HCT116 (cell line): Measurements from ENCODE around the gene TRIOBP. TPM values are rescaled to one million over a fixed set of nuclear protein-coding genes. Genes with fewer than 3 reads are reported as not detected.

Experiments
- ATAC-seq: fragments of 200-7000 bp; cut with Tn5 transposase; 2 replicates; pipeline ENCODE4 v1.9.1; 2020; ENCODE audit warnings: mild to moderate bottlenecking, moderate library complexity
- BruUV-seq: library from RNA; stranded (reverse); fragments of 400-500 nt; replicated peaks from 2 replicates; lab custom pipeline; 2021; lab: Mats Ljungman, UMichigan
- CTCF ChIA-PET: fragments of 300-600 bp; sonication (Branson Sonifier 250); formaldehyde crosslinking; loops from one replicate; lab custom pipeline; 2021; ENCODE audit warnings: antibody characterized with exemption; lab: Charles Lee
- POLR2A ChIA-PET: fragments of 300-600, 350-600 bp; sonication (Branson Sonifier 250); formaldehyde crosslinking; loops from one replicate; lab custom pipeline; 2021; ENCODE audit warnings: antibody characterized with exemption; lab: Charles Lee
- RAD21 ChIA-PET, 2 experiments: fragments of 300-600 bp; sonication (Branson Sonifier 250); formaldehyde crosslinking; loops; one replicate each; lab custom pipeline; 2023; ENCODE audit warnings: low total read pairs in 2 of 2; ENCODE audit not compliant: uncharacterized antibody in 2 of 2, unreplicated experiment in 2 of 2, low non-redundant PET in 1 of 2; lab: Charles Lee
- DNase-seq: peaks from one replicate; pipeline ENCODE4 v3.0.0-alpha.2; 2010; ENCODE audit warnings: low read depth, low spot score
- H2AFZ ChIP-seq: fragments of 200-600 bp; shearing (Covaris generic), sonication (generic); 2 replicates; pipeline ENCODE4 v1.6.1; 2017; ENCODE audit warnings: low read depth, mixed run types, mixed read lengths, antibody characterized with exemption, low read length; ENCODE audit not compliant: poor library complexity, severe bottlenecking
- H3K27ac ChIP-seq: 2 replicates; pipeline ENCODE4 v1.5.1; 2012; ENCODE audit warnings: low read depth, low read length
- H3K27me3 ChIP-seq: fragments of 200-600 bp; sonication (generic); 2 replicates; pipeline ENCODE4 v1.6.1; 2016; ENCODE audit warnings: mixed run types, low read length, mixed read lengths; ENCODE audit not compliant: insufficient read depth
- H3K36me3 ChIP-seq, 2 experiments: fragments of 200-500 bp in 1 of 2; fragments of 200-600 bp in 1 of 2; sonication (Bioruptor generic) in 1 of 2; sonication (generic) in 1 of 2; 2 replicates each; pipeline versions ENCODE4 v1.5.1 to v1.6.1; 2014 to 2016; ENCODE audit warnings: low read length in 2 of 2, inconsistent platforms in 1 of 2, mixed read lengths in 1 of 2, mixed run types in 1 of 2; ENCODE audit not compliant: insufficient read depth in 2 of 2, control insufficient read depth in 1 of 2
- H3K4me1 ChIP-seq, 2 experiments: fragments of 200-600 bp in 1 of 2; sonication (generic) in 1 of 2; 2 replicates each; pipeline versions ENCODE4 v1.5.1 to v1.6.1; 2012 to 2017; ENCODE audit warnings: low read length in 2 of 2, inconsistent platforms in 1 of 2, mild to moderate bottlenecking in 1 of 2, mixed read lengths in 1 of 2, mixed run types in 1 of 2, moderate library complexity in 1 of 2; ENCODE audit not compliant: insufficient read depth in 2 of 2, control insufficient read depth in 1 of 2
- H3K4me2 ChIP-seq: fragments of 200-600 bp; sonication (generic); 2 replicates; pipeline ENCODE4 v1.6.1; 2017; ENCODE audit warnings: mixed run types, low read length, mixed read lengths
- H3K4me3 ChIP-seq, 2 experiments: fragments of 200-600 bp in 1 of 2; sonication (generic) in 1 of 2; replicated peaks in 1 of 2; 2 replicates each; pipeline ENCODE4 v1.5.1; 2011 to 2016; ENCODE audit warnings: low read length in 2 of 2, control low read depth in 1 of 2, low read depth in 1 of 2, mild to moderate bottlenecking in 1 of 2, mixed read lengths in 1 of 2, mixed run types in 1 of 2
- H3K79me2 ChIP-seq: fragments of 200-600 bp; sonication (generic); 2 replicates; pipeline ENCODE4 v1.6.1; 2017; ENCODE audit warnings: mild to moderate bottlenecking, mixed run types, low read length, moderate library complexity, mixed read lengths; ENCODE audit not compliant: insufficient read depth
- H3K9ac ChIP-seq: fragments of 200-600 bp; sonication (generic); 2 replicates; pipeline ENCODE4 v1.6.1; 2016; ENCODE audit warnings: low read length, mixed read lengths
- H3K9me2 ChIP-seq: fragments of 200-600 bp; sonication (generic), shearing (Covaris generic); 2 replicates; pipeline ENCODE4 v1.6.1; 2017; ENCODE audit warnings: mixed run types, mild to moderate bottlenecking, moderate library complexity; ENCODE audit not compliant: insufficient read depth
- H3K9me3 ChIP-seq, 2 experiments: fragments of 200-500 bp in 1 of 2; fragments of 200-600 bp in 1 of 2; sonication (Bioruptor generic) in 1 of 2; sonication (generic) in 1 of 2; 2 replicates each; pipeline ENCODE4 v1.6.1; 2014 to 2017; ENCODE audit warnings: low read length in 2 of 2, mixed read lengths in 2 of 2, inconsistent platforms in 1 of 2, low read depth in 1 of 2, mild to moderate bottlenecking in 1 of 2, mixed run types in 1 of 2, moderate library complexity in 1 of 2; ENCODE audit not compliant: control insufficient read depth in 1 of 2, insufficient read depth in 1 of 2
- H4K20me1 ChIP-seq: fragments of 200-600 bp; sonication (generic), shearing (Covaris generic); 2 replicates; pipeline ENCODE4 v1.6.1; 2017; ENCODE audit warnings: mixed run types, mild to moderate bottlenecking, moderate library complexity; ENCODE audit not compliant: insufficient read depth
- CBX3 ChIP-seq: IDR thresholded peaks from 2 replicates; pipeline ENCODE4 v1.6.1; 2012; ENCODE audit warnings: low read depth
- JUND ChIP-seq: IDR thresholded peaks from 2 replicates; pipeline ENCODE4 v1.6.1; 2012
- POLR2A ChIP-seq: IDR thresholded peaks from 2 replicates; pipeline ENCODE4 v1.7.0; 2011; ENCODE audit warnings: borderline replicate concordance; ENCODE audit not compliant: insufficient read depth, insufficient read length; ENCODE audit errors: extremely low read depth
- POLR2AphosphoS5 ChIP-seq: IDR thresholded peaks from 2 replicates; pipeline ENCODE4 v1.6.1; 2011; ENCODE audit warnings: mild to moderate bottlenecking, low read depth, low read length, moderate library complexity
- SIN3A ChIP-seq: IDR thresholded peaks from 2 replicates; pipeline ENCODE4 v1.6.1; 2012; ENCODE audit warnings: low read depth
- TCF7L2 ChIP-seq: IDR thresholded peaks from 2 replicates; pipeline ENCODE4 v1.7.0; 2011; ENCODE audit warnings: borderline replicate concordance, inconsistent platforms; ENCODE audit not compliant: insufficient read depth, insufficient read length; ENCODE audit errors: extremely low read depth
- ZNF274 ChIP-seq: fragments of 200-500 bp; sonication (Bioruptor generic); IDR thresholded peaks from 2 replicates; pipeline ENCODE4 v1.6.1; 2014; ENCODE audit warnings: mild to moderate bottlenecking, low read depth, low read length, inconsistent platforms
- intact Hi-C: fragments of 100-400 bp; cut with micrococcal nuclease; formaldehyde crosslinking; loops from 2 replicates; pipeline ENCODE4 v1.10.0; 2022
- total RNA-seq: library from RNA; stranded (reverse); gene quantifications from one replicate; pipeline ENCODE4 v1.2.1, GENCODE V29; 2021; ENCODE audit not compliant: unreplicated experiment
- TF ChIP-seq, protein P1 (sequence below): IDR thresholded peaks from 2 replicates; pipeline ENCODE4 v1.6.1; 2011; ENCODE audit warnings: mild to moderate bottlenecking, low read length, moderate library complexity; ENCODE audit not compliant: insufficient replicate concordance; ENCODE audit errors: extremely low read depth

TRIOBP gene
- total RNA-seq, 1 experiment from 2014 or later, result 244 TPM

DNA sequence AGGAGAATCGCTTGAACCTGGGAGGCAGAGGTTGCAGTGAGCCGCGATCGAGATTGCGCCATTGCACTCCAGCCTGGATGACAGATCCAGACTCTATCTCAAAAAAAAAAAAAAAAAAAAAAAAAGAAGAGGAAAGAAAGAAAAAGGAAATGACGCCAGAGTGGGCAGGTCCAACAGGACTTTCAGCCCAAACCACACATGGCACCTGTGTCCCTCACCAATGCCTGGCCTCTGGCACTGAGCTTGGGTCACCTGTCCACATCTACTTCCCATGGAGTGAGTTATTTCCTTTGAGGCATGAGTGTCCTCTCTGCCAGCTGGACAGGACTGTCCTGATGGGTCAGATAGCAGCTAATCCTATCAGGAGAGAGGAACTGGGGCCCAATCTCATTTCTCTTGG lies 95.6 kb downstream of the TRIOBP start:
- no peak for ATAC-seq
- no peaks in the 10 kb centered on the region for H3K36me3 ChIP-seq
- H2AFZ ChIP-seq, result no peak overlapping the region
- no peak overlapping the region; the same call in 1 of the 2 replicates for H3K27ac ChIP-seq
- RAD21 ChIA-PET, result interaction anchor here in 1 of 2 experiments (0.5 to 1.2 kb wide), 3 partner anchors 10 to 149 kb away, joined by 3 to 6 read pairs (median 3); no protein-coding TSS in a partner anchor
- no peaks in the 10 kb centered on the region for H3K9me3 ChIP-seq
- peaks cover 9 to 39% of the 10 kb centered on the region in 2 experiments; a peak in 3 of 4 replicates for H3K4me1 ChIP-seq
- intact Hi-C loops, result loop anchor here (5.0 kb wide), 2 partner anchors 155 to 170 kb away; partner anchors contain the start of gene SH3BP1
- no peak for DNase-seq
- no peaks in the 10 kb centered on the region for H3K27me3 ChIP-seq
- no peak overlapping the region for H3K4me2 ChIP-seq
- H3K79me2 ChIP-seq, result no peaks in the 10 kb centered on the region
- H3K9ac ChIP-seq, result no peak overlapping the region
- TF ChIP-seq POLR2A, result no peak
- TF ChIP-seq, protein P1, sequence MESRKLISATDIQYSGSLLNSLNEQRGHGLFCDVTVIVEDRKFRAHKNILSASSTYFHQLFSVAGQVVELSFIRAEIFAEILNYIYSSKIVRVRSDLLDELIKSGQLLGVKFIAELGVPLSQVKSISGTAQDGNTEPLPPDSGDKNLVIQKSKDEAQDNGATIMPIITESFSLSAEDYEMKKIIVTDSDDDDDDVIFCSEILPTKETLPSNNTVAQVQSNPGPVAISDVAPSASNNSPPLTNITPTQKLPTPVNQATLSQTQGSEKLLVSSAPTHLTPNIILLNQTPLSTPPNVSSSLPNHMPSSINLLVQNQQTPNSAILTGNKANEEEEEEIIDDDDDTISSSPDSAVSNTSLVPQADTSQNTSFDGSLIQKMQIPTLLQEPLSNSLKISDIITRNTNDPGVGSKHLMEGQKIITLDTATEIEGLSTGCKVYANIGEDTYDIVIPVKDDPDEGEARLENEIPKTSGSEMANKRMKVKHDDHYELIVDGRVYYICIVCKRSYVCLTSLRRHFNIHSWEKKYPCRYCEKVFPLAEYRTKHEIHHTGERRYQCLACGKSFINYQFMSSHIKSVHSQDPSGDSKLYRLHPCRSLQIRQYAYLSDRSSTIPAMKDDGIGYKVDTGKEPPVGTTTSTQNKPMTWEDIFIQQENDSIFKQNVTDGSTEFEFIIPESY, result no peak
- no peak for TF ChIP-seq TCF7L2
- no peak for TF ChIP-seq JUND
- no peak for TF ChIP-seq SIN3A
- no peak for TF ChIP-seq ZNF274
- no peak for TF ChIP-seq POLR2AphosphoS5
- no peak for TF ChIP-seq CBX3
- H3K9me2 ChIP-seq, result no peaks in the 10 kb centered on the region
- POLR2A ChIA-PET, result interaction anchor here (0.7 to 3.1 kb wide), 9 partner anchors 11 to 778 kb away, joined by 3 to 21 read pairs (median 4); partner anchors contain the start of genes GCAT and LGALS1
- CTCF ChIA-PET, result interaction anchor here (0.8 to 3.5 kb wide), 4 partner anchors 9 to 149 kb away, joined by 3 to 23 read pairs (median 9); no protein-coding TSS in a partner anchor
- H3K4me3 ChIP-seq, result no peak overlapping the region
- no TSS peak for BruUV-seq
- no peaks in the 10 kb centered on the region for H4K20me1 ChIP-seq
